GM10266 (cell line): ENCODE measurements around the gene LMO2.
"Not testable (repeated sequence)": the region's sequence is repeated elsewhere in the genome, so short reads cannot be mapped to it uniquely, and the experiment has no call there.

ENCODE experiments used
- DNase-seq: peaks from one replicate; pipeline ENCODE4 v3.0.0; 2012; ENCODE audit errors: extremely low spot score
- TF ChIP-seq, protein P1 (sequence below): IDR thresholded peaks from 2 replicates; pipeline ENCODE4 v1.5.1; 2012; ENCODE audit warnings: mild to moderate bottlenecking, low read depth; ENCODE audit not compliant: control insufficient read depth, insufficient read depth; ENCODE audit errors: missing control alignments

Gene LMO2

DNA sequence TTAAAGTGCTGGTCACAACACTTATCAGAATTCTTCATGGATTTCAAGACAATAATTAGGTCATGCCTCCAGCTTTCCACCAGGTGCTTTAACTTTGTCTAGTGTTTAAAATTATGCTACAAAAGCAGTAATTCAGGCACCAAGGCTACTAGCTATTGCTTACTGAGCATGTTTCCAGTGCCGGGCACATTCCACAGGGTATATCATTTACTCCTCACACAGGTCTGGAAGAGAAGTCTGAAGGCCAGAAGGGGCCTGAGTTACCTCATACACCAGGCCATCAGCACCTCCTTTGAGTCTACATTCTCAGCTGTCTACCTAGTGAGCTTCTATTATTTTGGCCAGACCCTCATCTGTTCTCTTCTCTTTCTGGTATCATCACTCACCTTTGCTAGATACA, 41.7 kb upstream of the LMO2 start:
- TF ChIP-seq, protein P1, sequence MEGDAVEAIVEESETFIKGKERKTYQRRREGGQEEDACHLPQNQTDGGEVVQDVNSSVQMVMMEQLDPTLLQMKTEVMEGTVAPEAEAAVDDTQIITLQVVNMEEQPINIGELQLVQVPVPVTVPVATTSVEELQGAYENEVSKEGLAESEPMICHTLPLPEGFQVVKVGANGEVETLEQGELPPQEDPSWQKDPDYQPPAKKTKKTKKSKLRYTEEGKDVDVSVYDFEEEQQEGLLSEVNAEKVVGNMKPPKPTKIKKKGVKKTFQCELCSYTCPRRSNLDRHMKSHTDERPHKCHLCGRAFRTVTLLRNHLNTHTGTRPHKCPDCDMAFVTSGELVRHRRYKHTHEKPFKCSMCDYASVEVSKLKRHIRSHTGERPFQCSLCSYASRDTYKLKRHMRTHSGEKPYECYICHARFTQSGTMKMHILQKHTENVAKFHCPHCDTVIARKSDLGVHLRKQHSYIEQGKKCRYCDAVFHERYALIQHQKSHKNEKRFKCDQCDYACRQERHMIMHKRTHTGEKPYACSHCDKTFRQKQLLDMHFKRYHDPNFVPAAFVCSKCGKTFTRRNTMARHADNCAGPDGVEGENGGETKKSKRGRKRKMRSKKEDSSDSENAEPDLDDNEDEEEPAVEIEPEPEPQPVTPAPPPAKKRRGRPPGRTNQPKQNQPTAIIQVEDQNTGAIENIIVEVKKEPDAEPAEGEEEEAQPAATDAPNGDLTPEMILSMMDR, result no peak
- no peak for DNase-seq

GRCh38 chr11:33932721-33933120, 40.8 kb upstream of the LMO2 start:
- TF ChIP-seq, protein P1, result no peak

GRCh38 chr11:33931739-33932366, 40.0 kb upstream of the LMO2 start:
- DNase-seq, result not testable (repeated sequence)

More at GRCh38 chr11:33932721-33933120, 40.8 kb upstream of the LMO2 start:
- no peak for DNase-seq

GRCh38 chr11:33931067-33931466, 39.2 kb upstream of the LMO2 start:
- no peak for DNase-seq
- TF ChIP-seq, protein P1, result no peak

DNA sequence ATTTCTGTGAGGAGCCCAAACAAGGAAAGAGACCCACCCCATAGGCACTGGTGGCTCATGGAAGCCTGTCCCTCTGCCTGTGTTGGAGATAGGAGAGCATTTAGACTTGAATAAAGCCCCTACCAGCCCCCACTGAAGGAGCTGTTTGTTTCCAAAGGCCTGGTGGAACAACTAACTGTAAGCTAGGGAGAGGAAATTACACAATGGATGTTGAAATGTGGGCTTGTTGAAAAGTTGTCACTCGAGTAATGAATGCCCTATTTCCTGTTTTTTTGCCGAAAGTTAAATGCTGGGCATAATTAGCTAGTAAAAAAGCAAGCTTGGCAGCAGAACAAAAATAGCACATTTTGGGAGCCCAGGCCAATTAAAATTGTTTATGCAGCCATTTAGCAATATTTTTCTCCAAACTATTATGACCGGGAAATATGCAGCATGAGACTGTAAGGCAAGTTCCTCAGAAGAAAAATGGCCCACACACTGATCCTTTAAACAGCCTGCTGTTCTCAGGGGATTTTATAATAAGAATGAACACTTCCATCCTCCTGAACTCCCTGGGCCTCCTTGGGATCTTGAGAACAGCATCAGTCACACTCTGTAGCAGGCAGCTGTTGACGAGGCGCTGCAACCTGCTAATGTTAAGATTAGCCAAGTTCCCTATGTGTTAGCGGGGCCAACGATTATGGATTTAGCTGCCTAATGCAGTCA, 38.6 kb upstream of the LMO2 start:
- no peak for DNase-seq
- TF ChIP-seq, protein P1, result no peak

GRCh38 chr11:33928564-33928963, 36.7 kb upstream of the LMO2 start:
- TF ChIP-seq, protein P1, result no peak

GRCh38 chr11:33926671-33927552, 35.0 kb upstream of the LMO2 start:
- TF ChIP-seq, protein P1, result no peak
- DNase-seq, result no peak

More at GRCh38 chr11:33928564-33928963, 36.7 kb upstream of the LMO2 start:
- no peak for DNase-seq
